Measurements from ENCODE around the gene CTBP2. TPM values are rescaled to one million over a fixed set of nuclear protein-coding genes. Genes with fewer than 3 reads are reported as not detected.
A peak's percentile ranks its signal among the peaks of the same experiment; 100 is the strongest.

The CTBP2 gene
- total RNA-seq, 1 donor from 2014 or later: 90.6 TPM

DNA sequence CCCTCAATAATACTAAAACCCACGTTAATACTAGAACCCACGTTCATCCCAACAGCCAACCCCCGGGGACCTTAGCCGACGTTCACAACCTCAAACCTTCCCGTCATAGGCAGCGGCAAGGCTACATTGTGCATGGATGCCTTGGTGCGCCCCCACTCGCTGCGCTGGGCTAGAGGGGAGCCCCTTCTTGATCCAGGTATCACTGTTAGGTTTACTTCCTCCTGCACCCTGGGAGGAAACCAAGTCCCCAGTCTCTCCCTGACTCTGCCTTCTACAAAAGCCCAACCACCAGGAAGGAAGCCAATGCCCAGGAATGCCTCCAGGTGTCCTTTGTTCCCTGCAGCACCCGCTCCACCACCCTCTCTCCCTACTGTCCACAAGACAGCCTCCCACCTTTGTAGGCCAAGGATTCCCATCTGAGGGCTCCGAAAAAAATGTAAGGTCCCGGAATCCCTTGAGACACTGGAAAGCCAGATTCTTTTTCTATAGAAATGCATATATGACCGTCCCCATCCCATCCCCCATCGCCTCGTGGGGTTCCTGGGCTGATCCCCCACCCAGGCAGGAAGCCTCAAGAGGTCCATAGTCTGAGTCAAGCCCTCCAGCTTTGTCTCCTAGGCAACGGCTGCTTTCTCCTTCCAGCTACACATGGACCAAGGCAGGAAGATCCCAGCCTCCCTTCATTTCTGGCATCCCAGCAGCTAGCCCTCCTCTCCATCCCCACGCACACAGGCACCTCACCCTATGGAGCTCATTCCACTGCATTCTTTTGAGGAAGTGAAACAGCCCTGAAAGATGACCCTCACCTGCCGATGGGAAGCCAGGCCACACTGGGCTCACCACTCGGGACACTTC, 25.2 kb downstream of the CTBP2 start:
- peak overlapping the region; percentile 70 for H3K27ac Mint-ChIP-seq (ENCODE audit: unreplicated experiment)
- H3K27me3 Mint-ChIP-seq (ENCODE audit: low read depth): no peaks in the 10 kb centered on the region
- H3K9me3 Mint-ChIP-seq (ENCODE audit: low read depth): peaks cover 7% of the 10 kb centered on the region
- no peak overlapping the region for H3K4me3 Mint-ChIP-seq (ENCODE audit: unreplicated experiment)
- peak; percentile 70 for DNase-seq (ENCODE audit: low spot score)
- H3K4me1 Mint-ChIP-seq (ENCODE audit: low read depth): peaks cover 21% of the 10 kb centered on the region
- H3K36me3 Mint-ChIP-seq (ENCODE audit: low read depth): peaks cover 11% of the 10 kb centered on the region
- TF ChIP-seq, protein P1, sequence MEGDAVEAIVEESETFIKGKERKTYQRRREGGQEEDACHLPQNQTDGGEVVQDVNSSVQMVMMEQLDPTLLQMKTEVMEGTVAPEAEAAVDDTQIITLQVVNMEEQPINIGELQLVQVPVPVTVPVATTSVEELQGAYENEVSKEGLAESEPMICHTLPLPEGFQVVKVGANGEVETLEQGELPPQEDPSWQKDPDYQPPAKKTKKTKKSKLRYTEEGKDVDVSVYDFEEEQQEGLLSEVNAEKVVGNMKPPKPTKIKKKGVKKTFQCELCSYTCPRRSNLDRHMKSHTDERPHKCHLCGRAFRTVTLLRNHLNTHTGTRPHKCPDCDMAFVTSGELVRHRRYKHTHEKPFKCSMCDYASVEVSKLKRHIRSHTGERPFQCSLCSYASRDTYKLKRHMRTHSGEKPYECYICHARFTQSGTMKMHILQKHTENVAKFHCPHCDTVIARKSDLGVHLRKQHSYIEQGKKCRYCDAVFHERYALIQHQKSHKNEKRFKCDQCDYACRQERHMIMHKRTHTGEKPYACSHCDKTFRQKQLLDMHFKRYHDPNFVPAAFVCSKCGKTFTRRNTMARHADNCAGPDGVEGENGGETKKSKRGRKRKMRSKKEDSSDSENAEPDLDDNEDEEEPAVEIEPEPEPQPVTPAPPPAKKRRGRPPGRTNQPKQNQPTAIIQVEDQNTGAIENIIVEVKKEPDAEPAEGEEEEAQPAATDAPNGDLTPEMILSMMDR (IDR thresholded peaks at IDR 0.05): no peak

GRCh38 chr10:125134483-125134848, 25.9 kb downstream of the CTBP2 start:
- Mint-ChIP-seq H3K4me1 (ENCODE audit: low read depth) (peaks cover 19% of the 10 kb centered on the region), H3K27me3 (ENCODE audit: low read depth) (no peaks in the 10 kb centered on the region), H3K4me3 (ENCODE audit: unreplicated experiment) (no peak overlapping the region), H3K9me3 (ENCODE audit: low read depth) (peaks cover 7% of the 10 kb centered on the region), H3K27ac (ENCODE audit: unreplicated experiment) (no peak overlapping the region), H3K36me3 (ENCODE audit: low read depth) (peaks cover 11% of the 10 kb centered on the region)
- DNase-seq (ENCODE audit: low spot score): peak; percentile 71
- TF ChIP-seq, protein P1 (IDR thresholded peaks at IDR 0.05): no peak

GRCh38 chr10:125133696-125134482, 26.5 kb downstream of the CTBP2 start:
- Mint-ChIP-seq H3K27ac (ENCODE audit: unreplicated experiment) (no peak overlapping the region), H3K9me3 (ENCODE audit: low read depth) (peaks cover 7% of the 10 kb centered on the region), H3K27me3 (ENCODE audit: low read depth) (no peaks in the 10 kb centered on the region), H3K4me1 (ENCODE audit: low read depth) (peaks cover 22% of the 10 kb centered on the region), H3K36me3 (ENCODE audit: low read depth) (peaks cover 11% of the 10 kb centered on the region), H3K4me3 (ENCODE audit: unreplicated experiment) (no peak overlapping the region)
- TF ChIP-seq, protein P1 (IDR thresholded peaks at IDR 0.05): no peak
- DNase-seq (ENCODE audit: low spot score): peak; percentile 51

DNA sequence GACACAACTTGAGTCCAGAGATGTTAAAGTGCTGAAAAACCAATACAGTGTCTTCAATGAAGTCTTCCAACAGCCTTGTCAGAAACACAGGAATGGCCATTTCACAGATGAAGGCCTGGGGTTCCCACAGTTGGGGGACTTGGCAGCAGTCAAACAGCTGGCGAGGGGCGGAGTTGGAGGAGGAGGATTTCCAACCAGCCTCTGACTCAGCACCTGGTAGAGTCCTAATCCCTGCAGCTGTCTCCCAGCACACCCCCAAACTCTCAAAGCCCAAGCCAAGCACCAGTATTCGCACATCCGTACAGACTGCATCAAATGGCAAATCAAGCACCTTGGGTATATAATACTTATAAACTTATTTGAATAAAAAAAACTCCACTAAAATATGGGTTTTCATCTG, 28.0 kb downstream of the CTBP2 start:
- H3K27me3 Mint-ChIP-seq (ENCODE audit: low read depth): no peaks in the 10 kb centered on the region
- peak; percentile 53 for DNase-seq (ENCODE audit: low spot score)
- peaks cover 11% of the 10 kb centered on the region for H3K36me3 Mint-ChIP-seq (ENCODE audit: low read depth)
- peaks cover 7% of the 10 kb centered on the region for H3K9me3 Mint-ChIP-seq (ENCODE audit: low read depth)
- H3K4me3 Mint-ChIP-seq (ENCODE audit: unreplicated experiment): no peak overlapping the region
- H3K4me1 Mint-ChIP-seq (ENCODE audit: low read depth): peaks cover 34% of the 10 kb centered on the region
- TF ChIP-seq, protein P1 (IDR thresholded peaks at IDR 0.05): no peak
- no peak overlapping the region for H3K27ac Mint-ChIP-seq (ENCODE audit: unreplicated experiment)

DNA sequence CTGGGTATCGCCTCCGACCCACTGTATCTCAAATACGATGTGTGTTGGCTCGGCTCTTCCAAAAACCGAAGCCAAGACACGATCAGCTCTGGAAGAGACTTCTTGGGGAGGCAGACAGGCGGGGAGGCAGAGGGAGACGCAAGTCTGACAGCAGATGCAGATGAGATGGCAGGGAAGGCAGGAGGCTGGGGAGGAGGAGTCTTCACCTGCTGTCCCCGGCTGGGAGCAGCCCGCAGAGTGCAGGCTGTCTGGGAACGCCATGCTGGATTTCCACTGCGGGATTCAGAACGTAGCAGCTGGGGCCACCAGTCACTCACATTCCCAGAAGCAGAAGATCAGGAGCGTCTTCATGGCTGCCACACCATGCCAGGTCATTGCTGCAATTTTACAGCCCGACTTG, 29.4 kb downstream of the CTBP2 start:
- H3K4me3 Mint-ChIP-seq (ENCODE audit: unreplicated experiment): no peak overlapping the region
- H3K4me1 Mint-ChIP-seq (ENCODE audit: low read depth): peaks cover 28% of the 10 kb centered on the region
- no peak overlapping the region for H3K27ac Mint-ChIP-seq (ENCODE audit: unreplicated experiment)
- TF ChIP-seq, protein P1 (IDR thresholded peaks at IDR 0.05): no peak
- no peaks in the 10 kb centered on the region for H3K27me3 Mint-ChIP-seq (ENCODE audit: low read depth)
- H3K36me3 Mint-ChIP-seq (ENCODE audit: low read depth): peaks cover 11% of the 10 kb centered on the region
- peaks cover 7% of the 10 kb centered on the region for H3K9me3 Mint-ChIP-seq (ENCODE audit: low read depth)
- DNase-seq (ENCODE audit: low spot score): peak; percentile 75
